Measurements from ENCODE around the gene INPP5A. TPM values are rescaled to one million over a fixed set of nuclear protein-coding genes. Genes with fewer than 3 reads are reported as not detected.

INPP5A gene
- total and polyA plus RNA-seq, 10 of the 15 experiments (the other 5 are each of a cell fraction or from before 2014, with no cell fraction given) = 0.52 to 15.0 (median 6.3) TPM

DNA sequence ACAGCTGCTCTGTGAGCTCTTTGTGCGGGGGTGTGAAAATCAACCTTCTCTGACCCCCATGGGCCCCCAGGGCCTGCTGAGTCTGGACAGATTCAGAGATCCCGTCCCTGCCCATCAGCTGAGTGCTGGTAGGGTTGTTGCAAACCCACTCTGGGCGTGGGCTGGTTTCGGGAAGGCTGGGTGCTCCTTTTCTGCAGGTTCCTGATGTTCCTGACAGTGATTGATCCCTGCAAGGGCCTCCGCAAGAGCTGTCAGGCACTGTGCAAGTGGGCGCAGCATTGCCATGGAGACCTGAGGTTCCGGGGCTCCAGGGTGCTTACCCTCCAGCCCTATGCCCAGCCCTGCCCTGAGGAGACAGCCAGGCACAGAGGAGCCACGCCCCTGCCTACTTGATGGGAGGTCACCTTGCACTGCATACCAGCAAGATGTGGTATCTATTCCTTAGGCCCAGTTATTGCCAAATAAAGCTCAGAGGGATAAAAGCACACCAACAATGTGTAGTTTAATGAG lies 44.3 kb upstream of the INPP5A start:
- Histone ChIP-seq H4K20me1 (ENCODE audit: control insufficient read depth, insufficient read depth) (no peaks in the 10 kb centered on the region), H3K79me2 (ENCODE audit: control insufficient read depth, insufficient read depth, low read length) (no peaks in the 10 kb centered on the region), H2AFZ (ENCODE audit: control insufficient read depth, low read depth, low read length) (no peak overlapping the region), H3K4me3 (no peak overlapping the region), H3K9me3 (replicated peaks; ENCODE audit: control insufficient read depth, insufficient read depth, low read length) (no peaks in the 10 kb centered on the region; the same call in 2 of the 3 replicates), H3K4me2 (ENCODE audit: control insufficient read depth, insufficient read depth) (no peak overlapping the region), H3K9ac (ENCODE audit: control insufficient read depth, insufficient read depth, low read length) (no peak overlapping the region), H3K36me3 (ENCODE audit: control insufficient read depth in 2 of 2, insufficient read depth in 2 of 2, low read length in 1 of 2) (no peaks in the 10 kb centered on the region), H3K27me3 (replicated peaks in 1 of 2; ENCODE audit: control insufficient read depth in 2 of 2, insufficient read depth in 2 of 2, low read length in 1 of 2) (peaks cover 0 to 2% of the 10 kb centered on the region in 2 experiments; a peak in 1 of 4 replicates), H3K4me1 (ENCODE audit: control insufficient read depth, insufficient read depth, low read length) (no peaks in the 10 kb centered on the region), H3K27ac (ENCODE audit: control insufficient read depth, insufficient read depth) (no peak overlapping the region)
- in situ Hi-C loops (cut with MboI) = no loop called here
- FAIRE-seq (no peak), ATAC-seq (no peak), DNase-seq (ENCODE audit: low read depth, low spot score) (no peak)
- POLR2A ChIA-PET = no interaction called here
- CTCF ChIA-PET = no interaction called here
- no TSS peak for BruUV-seq (replicated peaks)
- intact Hi-C loops (cut with micrococcal nuclease; ENCODE audit: unreplicated experiment) = no loop called here
- RAD21 ChIA-PET (ENCODE audit: unreplicated experiment) = no interaction called here
- SMC1A ChIA-PET (ENCODE audit: uncharacterized antibody, unreplicated experiment) = no interaction called here
- no peak for TF ChIP-seq RAD51 (IDR thresholded peaks at IDR 0.05)
- TF ChIP-seq, protein P1, sequence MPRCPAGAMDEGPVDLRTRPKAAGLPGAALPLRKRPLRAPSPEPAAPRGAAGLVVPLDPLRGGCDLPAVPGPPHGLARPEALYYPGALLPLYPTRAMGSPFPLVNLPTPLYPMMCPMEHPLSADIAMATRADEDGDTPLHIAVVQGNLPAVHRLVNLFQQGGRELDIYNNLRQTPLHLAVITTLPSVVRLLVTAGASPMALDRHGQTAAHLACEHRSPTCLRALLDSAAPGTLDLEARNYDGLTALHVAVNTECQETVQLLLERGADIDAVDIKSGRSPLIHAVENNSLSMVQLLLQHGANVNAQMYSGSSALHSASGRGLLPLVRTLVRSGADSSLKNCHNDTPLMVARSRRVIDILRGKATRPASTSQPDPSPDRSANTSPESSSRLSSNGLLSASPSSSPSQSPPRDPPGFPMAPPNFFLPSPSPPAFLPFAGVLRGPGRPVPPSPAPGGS (IDR thresholded peaks at IDR 0.05; ENCODE audit: borderline replicate concordance, insufficient read depth, low read depth, low read length, poor library complexity, severe bottlenecking) = no peak
- TF ChIP-seq BMI1 (IDR thresholded peaks at IDR 0.05; ENCODE audit: borderline replicate concordance) = no peak
- TF ChIP-seq JUND (IDR thresholded peaks at IDR 0.05; ENCODE audit: low read depth, low read length) = no peak
- TF ChIP-seq, protein P2, sequence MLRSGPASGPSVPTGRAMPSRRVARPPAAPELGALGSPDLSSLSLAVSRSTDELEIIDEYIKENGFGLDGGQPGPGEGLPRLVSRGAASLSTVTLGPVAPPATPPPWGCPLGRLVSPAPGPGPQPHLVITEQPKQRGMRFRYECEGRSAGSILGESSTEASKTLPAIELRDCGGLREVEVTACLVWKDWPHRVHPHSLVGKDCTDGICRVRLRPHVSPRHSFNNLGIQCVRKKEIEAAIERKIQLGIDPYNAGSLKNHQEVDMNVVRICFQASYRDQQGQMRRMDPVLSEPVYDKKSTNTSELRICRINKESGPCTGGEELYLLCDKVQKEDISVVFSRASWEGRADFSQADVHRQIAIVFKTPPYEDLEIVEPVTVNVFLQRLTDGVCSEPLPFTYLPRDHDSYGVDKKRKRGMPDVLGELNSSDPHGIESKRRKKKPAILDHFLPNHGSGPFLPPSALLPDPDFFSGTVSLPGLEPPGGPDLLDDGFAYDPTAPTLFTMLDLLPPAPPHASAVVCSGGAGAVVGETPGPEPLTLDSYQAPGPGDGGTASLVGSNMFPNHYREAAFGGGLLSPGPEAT (IDR thresholded peaks at IDR 0.05; ENCODE audit: low read depth) = no peak
- no peak for TF ChIP-seq CREM (IDR thresholded peaks at IDR 0.05; ENCODE audit: low read depth)
- no peak for TF ChIP-seq SIX5 (IDR thresholded peaks at IDR 0.05; ENCODE audit: low read depth, low read length, severe bottlenecking)
- no peak for TF ChIP-seq ZNF24 (IDR thresholded peaks at IDR 0.05)
- WGBS (ENCODE audit: insufficient coverage, insufficient replicate concordance, low lambda C conversion rate, missing lambda C conversion rate) = 35% methylated on average over 8 of the region's 8 CpGs

All from GM12878 (cell line).